Smooth muscle cell (in vitro differentiated cells): ENCODE data around the gene FAM184A. TPM values are rescaled to one million over a fixed set of nuclear protein-coding genes. Genes with fewer than 3 reads are reported as not detected.

Experiments
- DNase-seq: peaks from one replicate; lab custom pipeline; 2025; ENCODE audit not compliant: unreplicated experiment; lab: John Stamatoyannopoulos, UW
- H2AFZ ChIP-seq: fragments of 200-600 bp; sonication (generic); 2 replicates; pipeline ENCODE4 v1.6.0; 2016; ENCODE audit warnings: antibody characterized with exemption, low read depth, mild to moderate bottlenecking
- H3F3A ChIP-seq: fragments of 200-600 bp; sonication (generic); 2 replicates; pipeline ENCODE4 v1.6.0; 2017; ENCODE audit warnings: antibody characterized with exemption, low read depth
- H3K27ac ChIP-seq: fragments of 200-600 bp; sonication (generic); 2 replicates; pipeline ENCODE4 v1.5.1; 2016; ENCODE audit warnings: low read depth, mild to moderate bottlenecking
- H3K27me3 ChIP-seq: fragments of 200-600 bp; sonication (generic); 2 replicates; pipeline ENCODE4 v1.6.1; 2016; ENCODE audit warnings: low read depth, mild to moderate bottlenecking
- H3K36me3 ChIP-seq: fragments of 200-600 bp; sonication (generic); 2 replicates; pipeline ENCODE4 v1.5.1; 2016; ENCODE audit warnings: low read depth
- H3K4me1 ChIP-seq: fragments of 200-600 bp; sonication (generic); 2 replicates; pipeline ENCODE4 v1.5.1; 2016; ENCODE audit warnings: low read depth
- H3K4me2 ChIP-seq: fragments of 200-600 bp; sonication (generic); 2 replicates; pipeline ENCODE4 v1.6.0; 2016; ENCODE audit warnings: mild to moderate bottlenecking
- H3K4me3 ChIP-seq: fragments of 200-600 bp; sonication (generic); 2 replicates; pipeline ENCODE4 v1.5.1; 2016; ENCODE audit warnings: mild to moderate bottlenecking
- H3K79me2 ChIP-seq: fragments of 200-600 bp; sonication (generic); 2 replicates; pipeline ENCODE4 v1.6.0; 2016; ENCODE audit warnings: low read depth, mild to moderate bottlenecking
- H3K9ac ChIP-seq: fragments of 200-600 bp; sonication (generic); 2 replicates; pipeline ENCODE4 v1.6.0; 2016; ENCODE audit warnings: low read depth
- H3K9me3 ChIP-seq: fragments of 200-600 bp; sonication (generic); replicated peaks from 2 replicates; pipeline ENCODE4 v1.5.1; 2016; ENCODE audit warnings: low read depth
- H4K20me1 ChIP-seq: fragments of 200-600 bp; sonication (generic); 2 replicates; pipeline ENCODE4 v1.6.0; 2016; ENCODE audit warnings: low read depth
- WGBS: methylation state at CpG from one replicate; pipeline ENCODE4 v1.1.7; 2016; ENCODE audit warnings: low lambda C conversion rate; 5-methylcytosine and 5-hydroxymethylcytosine counted together
- polyA plus RNA-seq: library from polyadenylated mRNA; unstranded; fragments of >200 nt; fragmentation: Nextera tagmentation; extraction: Ambion mirVana; gene quantifications from 2 replicates; pipeline ENCODE4 v1.2.1, GENCODE V29; 2016
- total RNA-seq: library from RNA; depleted of rRNA; stranded (reverse); fragments of >200 nt; gene quantifications from 2 replicates; pipeline ENCODE4 v1.2.3, GENCODE V29; 2014
- TF ChIP-seq, protein P1 (sequence below): fragments of 200-600 bp; sonication (generic); IDR thresholded peaks from 2 replicates; pipeline ENCODE4 v1.5.1; 2017; ENCODE audit warnings: borderline replicate concordance, mild to moderate bottlenecking, antibody characterized with exemption; ENCODE audit not compliant: insufficient read depth, poor library complexity, severe bottlenecking

The FAM184A gene
- total and polyA plus RNA-seq, 2 experiments from 2014 or later = 0.23 to 0.31 TPM

DNA sequence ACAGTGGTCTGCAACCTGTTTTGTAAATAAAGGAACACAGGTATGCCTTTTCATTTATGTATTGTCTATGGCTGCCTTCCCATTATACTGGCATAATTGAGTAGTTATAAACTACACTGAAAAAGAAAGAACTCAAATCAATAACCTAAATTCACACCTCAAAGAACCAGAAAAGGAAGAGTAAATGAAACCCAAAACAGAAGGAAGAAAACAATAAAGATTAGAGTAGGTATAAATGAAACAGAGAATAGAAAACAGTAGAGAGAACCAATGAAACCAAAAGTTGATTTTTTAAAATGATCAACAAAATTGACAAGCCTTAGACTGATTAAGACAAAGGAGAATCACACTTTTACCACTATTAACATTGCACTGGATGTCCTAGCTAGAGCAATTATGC lies 34.7 kb downstream of the FAM184A start:
- Histone ChIP-seq H3K27ac (no peak overlapping the region), H3K27me3 (no peaks in the 10 kb centered on the region), H3K4me1 (peaks cover 6% of the 10 kb centered on the region), H3K79me2 (no peaks in the 10 kb centered on the region), H3K36me3 (no peaks in the 10 kb centered on the region), H3K9me3 (no peaks in the 10 kb centered on the region), H3K4me2 (no peak overlapping the region), H4K20me1 (no peaks in the 10 kb centered on the region), H3F3A (no peaks in the 10 kb centered on the region), H3K9ac (no peak overlapping the region), H2AFZ (no peak overlapping the region), H3K4me3 (no peak overlapping the region)
- TF ChIP-seq, protein P1, sequence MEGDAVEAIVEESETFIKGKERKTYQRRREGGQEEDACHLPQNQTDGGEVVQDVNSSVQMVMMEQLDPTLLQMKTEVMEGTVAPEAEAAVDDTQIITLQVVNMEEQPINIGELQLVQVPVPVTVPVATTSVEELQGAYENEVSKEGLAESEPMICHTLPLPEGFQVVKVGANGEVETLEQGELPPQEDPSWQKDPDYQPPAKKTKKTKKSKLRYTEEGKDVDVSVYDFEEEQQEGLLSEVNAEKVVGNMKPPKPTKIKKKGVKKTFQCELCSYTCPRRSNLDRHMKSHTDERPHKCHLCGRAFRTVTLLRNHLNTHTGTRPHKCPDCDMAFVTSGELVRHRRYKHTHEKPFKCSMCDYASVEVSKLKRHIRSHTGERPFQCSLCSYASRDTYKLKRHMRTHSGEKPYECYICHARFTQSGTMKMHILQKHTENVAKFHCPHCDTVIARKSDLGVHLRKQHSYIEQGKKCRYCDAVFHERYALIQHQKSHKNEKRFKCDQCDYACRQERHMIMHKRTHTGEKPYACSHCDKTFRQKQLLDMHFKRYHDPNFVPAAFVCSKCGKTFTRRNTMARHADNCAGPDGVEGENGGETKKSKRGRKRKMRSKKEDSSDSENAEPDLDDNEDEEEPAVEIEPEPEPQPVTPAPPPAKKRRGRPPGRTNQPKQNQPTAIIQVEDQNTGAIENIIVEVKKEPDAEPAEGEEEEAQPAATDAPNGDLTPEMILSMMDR = no peak
- no peak for DNase-seq

DNA sequence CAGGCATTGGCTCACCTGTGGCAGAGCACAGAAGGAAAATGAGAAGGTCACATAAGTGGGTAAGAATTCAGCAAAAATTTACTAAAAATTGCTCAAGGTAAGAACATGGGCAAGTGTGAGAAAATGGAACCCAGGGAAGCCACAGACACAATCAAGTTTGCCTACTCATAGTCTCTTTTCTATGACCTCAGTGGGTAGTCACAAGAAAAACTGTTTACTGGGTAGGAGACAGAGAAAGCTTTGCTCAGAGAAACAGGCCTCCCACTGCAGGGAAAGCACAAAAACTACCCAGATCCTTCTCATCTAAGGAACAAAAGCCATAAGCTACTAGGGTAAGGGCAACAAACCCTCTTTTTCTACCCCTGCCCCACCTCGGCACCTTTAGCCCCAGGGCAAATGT lies 35.2 kb downstream of the FAM184A start:
- TF ChIP-seq, protein P1 = no peak
- Histone ChIP-seq H3K9me3 (no peaks in the 10 kb centered on the region), H3K4me3 (no peak overlapping the region), H3K79me2 (no peaks in the 10 kb centered on the region), H4K20me1 (no peaks in the 10 kb centered on the region), H3K9ac (no peak overlapping the region), H3K27me3 (no peaks in the 10 kb centered on the region), H3F3A (no peaks in the 10 kb centered on the region), H3K4me1 (peaks cover 6% of the 10 kb centered on the region), H2AFZ (no peak overlapping the region), H3K36me3 (no peaks in the 10 kb centered on the region), H3K4me2 (no peak overlapping the region), H3K27ac (no peak overlapping the region)
- 63% methylated on average over 1 of the region's 1 CpG for WGBS
- no peak for DNase-seq

DNA sequence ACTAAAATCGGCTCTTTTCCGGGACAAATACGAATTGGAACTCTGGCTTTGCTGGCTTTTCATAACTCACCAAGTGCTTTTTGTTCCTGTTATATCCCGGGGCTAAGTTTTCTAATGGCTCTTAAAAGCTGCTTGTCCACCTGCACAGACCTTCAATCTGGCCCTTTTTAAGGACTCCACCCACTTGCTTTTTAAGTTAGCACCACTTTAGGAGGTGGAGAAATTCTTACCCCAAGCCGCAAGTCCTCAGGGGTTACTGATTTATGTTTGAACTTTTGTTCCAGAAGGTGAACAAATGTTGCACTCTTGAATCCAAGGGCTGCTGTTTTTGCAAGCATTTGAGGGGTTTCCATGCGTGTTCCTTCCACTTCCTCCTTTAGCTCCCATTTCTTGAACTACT lies 37.8 kb downstream of the FAM184A start:
- H3K79me2 ChIP-seq = no peaks in the 10 kb centered on the region
- H3K9ac ChIP-seq = no peak overlapping the region
- no peaks in the 10 kb centered on the region for H3K36me3 ChIP-seq
- H2AFZ ChIP-seq = no peak overlapping the region
- H3F3A ChIP-seq = no peaks in the 10 kb centered on the region
- H3K4me1 ChIP-seq = peaks cover 6% of the 10 kb centered on the region
- WGBS = 63% methylated on average over 6 of the region's 6 CpGs
- H4K20me1 ChIP-seq = no peaks in the 10 kb centered on the region
- TF ChIP-seq, protein P1 = no peak
- no peak overlapping the region for H3K4me2 ChIP-seq
- no peak overlapping the region for H3K4me3 ChIP-seq
- H3K27ac ChIP-seq = no peak overlapping the region
- DNase-seq = no peak
- H3K9me3 ChIP-seq = no peaks in the 10 kb centered on the region
- H3K27me3 ChIP-seq = no peaks in the 10 kb centered on the region

DNA sequence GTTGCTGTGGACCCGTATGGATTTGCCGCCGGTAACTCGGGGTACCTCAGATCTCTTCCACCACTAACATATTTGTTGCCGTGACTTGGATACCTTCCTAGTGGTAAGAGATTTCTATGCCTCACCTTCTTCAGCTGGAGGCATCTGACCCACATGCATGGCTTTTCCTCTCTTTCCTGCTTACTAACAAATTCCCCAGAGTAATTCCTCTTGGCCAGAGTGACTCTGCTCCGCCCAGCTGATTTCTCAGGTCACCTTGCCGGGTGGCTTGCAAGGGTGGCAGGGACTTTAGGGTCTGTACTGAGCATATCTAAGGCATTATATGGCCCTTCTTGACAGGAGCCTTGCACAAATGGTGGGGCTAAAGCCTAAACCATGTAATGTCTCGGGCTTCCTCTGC lies 38.2 kb downstream of the FAM184A start:
- H3K9ac ChIP-seq = no peak overlapping the region
- no peaks in the 10 kb centered on the region for H3K79me2 ChIP-seq
- TF ChIP-seq, protein P1 = no peak
- no peak for DNase-seq
- no peaks in the 10 kb centered on the region for H3K27me3 ChIP-seq
- 76% methylated on average over 8 of the region's 8 CpGs for WGBS
- no peaks in the 10 kb centered on the region for H4K20me1 ChIP-seq
- no peak overlapping the region for H3K27ac ChIP-seq
- H3K9me3 ChIP-seq = no peaks in the 10 kb centered on the region
- no peak overlapping the region for H3K4me3 ChIP-seq
- no peak overlapping the region for H3K4me2 ChIP-seq
- no peaks in the 10 kb centered on the region for H3K36me3 ChIP-seq
- H2AFZ ChIP-seq = no peak overlapping the region
- no peaks in the 10 kb centered on the region for H3F3A ChIP-seq
- peaks cover 7% of the 10 kb centered on the region for H3K4me1 ChIP-seq
